H9 (cell line): ENCODE results near the gene KDM2B. TPM values are rescaled to one million over a fixed set of nuclear protein-coding genes. Genes with fewer than 3 reads are reported as not detected.

Source experiments
- DNase-seq: peaks from one replicate; pipeline ENCODE4 v3.0.0-alpha.2; 2017
- H2AFZ ChIP-seq: one replicate; pipeline ENCODE4 v1.6.1; 2013; ENCODE audit warnings: mild to moderate bottlenecking, low read length, control low read depth, moderate library complexity
- H2AK5ac ChIP-seq: 2 replicates; pipeline ENCODE4 v1.6.1; 2013; ENCODE audit warnings: low read length, control low read depth, mixed read lengths; ENCODE audit not compliant: insufficient read length
- H2BK120ac ChIP-seq: one replicate; pipeline ENCODE4 v1.6.1; 2013; ENCODE audit warnings: low read depth, mild to moderate bottlenecking, low read length, control low read depth, inconsistent platforms; ENCODE audit not compliant: poor library complexity, severe bottlenecking
- H2BK12ac ChIP-seq: 2 replicates; pipeline ENCODE4 v1.6.1; 2013; ENCODE audit warnings: low read length, control low read depth, mixed read lengths, low read depth; ENCODE audit not compliant: insufficient read length
- H2BK15ac ChIP-seq: 2 replicates; pipeline ENCODE4 v1.6.1; 2013; ENCODE audit warnings: low read depth, low read length, control low read depth
- H2BK20ac ChIP-seq: one replicate; pipeline ENCODE4 v1.6.1; 2013; ENCODE audit warnings: low read depth, mild to moderate bottlenecking, low read length, control low read depth, inconsistent platforms; ENCODE audit not compliant: poor library complexity, severe bottlenecking
- H2BK5ac ChIP-seq: 2 replicates; pipeline ENCODE4 v1.6.1; 2013; ENCODE audit warnings: low read length, control low read depth, mixed read lengths; ENCODE audit not compliant: insufficient read length
- H3K14ac ChIP-seq: 2 replicates; pipeline ENCODE4 v1.6.1; 2013; ENCODE audit warnings: low read length, control low read depth; ENCODE audit not compliant: insufficient read depth
- H3K18ac ChIP-seq: 2 replicates; pipeline ENCODE4 v1.6.1; 2013; ENCODE audit warnings: low read depth, mild to moderate bottlenecking, mixed read lengths, low read length, control low read depth; ENCODE audit not compliant: insufficient read length
- H3K23ac ChIP-seq: 2 replicates; pipeline ENCODE4 v1.6.1; 2013; ENCODE audit warnings: low read length, control low read depth, mixed read lengths, low read depth; ENCODE audit not compliant: insufficient read length
- H3K23me2 ChIP-seq: 2 replicates; pipeline ENCODE4 v1.6.1; 2013; ENCODE audit warnings: low read depth, mild to moderate bottlenecking, mixed read lengths, low read length, control low read depth; ENCODE audit not compliant: insufficient read length, poor library complexity, severe bottlenecking
- H3K27ac ChIP-seq: 2 replicates; pipeline ENCODE4 v1.5.1; 2013; ENCODE audit warnings: low read length, control low read depth, mixed read lengths, low read depth; ENCODE audit not compliant: insufficient read length
- H3K27me3 ChIP-seq: 2 replicates; pipeline ENCODE4 v1.6.1; 2013; ENCODE audit warnings: low read length, control low read depth, inconsistent platforms; ENCODE audit not compliant: insufficient read depth
- H3K4ac ChIP-seq: 2 replicates; pipeline ENCODE4 v1.6.1; 2013; ENCODE audit warnings: low read depth, mild to moderate bottlenecking, control low read depth, inconsistent platforms, low read length, moderate library complexity
- H3K4me1 ChIP-seq: 2 replicates; pipeline ENCODE4 v1.6.1; 2013; ENCODE audit warnings: low read length, control low read depth, inconsistent platforms; ENCODE audit not compliant: insufficient read depth
- H3K4me2 ChIP-seq: 2 replicates; pipeline ENCODE4 v1.6.1; 2013; ENCODE audit warnings: low read length, control low read depth, mixed read lengths; ENCODE audit not compliant: insufficient read length, insufficient read depth
- H3K56ac ChIP-seq: 2 replicates; pipeline ENCODE4 v1.6.1; 2013; ENCODE audit warnings: low read depth, mild to moderate bottlenecking, mixed read lengths, low read length, control low read depth; ENCODE audit not compliant: insufficient read length
- H3K79me1 ChIP-seq: 2 replicates; pipeline ENCODE4 v1.6.1; 2013; ENCODE audit warnings: low read depth, mild to moderate bottlenecking, moderate library complexity, low read length, control low read depth, inconsistent platforms; ENCODE audit not compliant: insufficient read depth, poor library complexity, severe bottlenecking
- H3K79me2 ChIP-seq: 2 replicates; pipeline ENCODE4 v1.6.1; 2013; ENCODE audit warnings: low read length, control low read depth, inconsistent platforms; ENCODE audit not compliant: insufficient read depth
- H3K9ac ChIP-seq: 2 replicates; pipeline ENCODE4 v1.6.1; 2013; ENCODE audit warnings: low read length, control low read depth, mixed read lengths; ENCODE audit not compliant: insufficient read length; ENCODE audit errors: extremely low read depth
- H3K9me3 ChIP-seq: one replicate; pipeline ENCODE4 v1.6.1; 2013; ENCODE audit warnings: low read depth, low read length, inconsistent platforms; ENCODE audit not compliant: control insufficient read depth
- H3T11ph ChIP-seq: one replicate; pipeline ENCODE4 v1.6.1; 2013; ENCODE audit warnings: mild to moderate bottlenecking, low read length, control low read depth, inconsistent platforms
- H4K20me1 ChIP-seq: one replicate; pipeline ENCODE4 v1.6.1; 2013; ENCODE audit not compliant: control insufficient read depth, insufficient read length, insufficient read depth
- H4K5ac ChIP-seq: 2 replicates; pipeline ENCODE4 v1.6.1; 2013; ENCODE audit warnings: low read depth, mild to moderate bottlenecking, mixed read lengths, low read length, control low read depth; ENCODE audit not compliant: insufficient read length
- H4K8ac ChIP-seq: replicated peaks from 2 replicates; pipeline ENCODE4 v1.6.1; 2013; ENCODE audit warnings: low read length, control low read depth, mixed read lengths, low read depth; ENCODE audit not compliant: insufficient read length
- H4K91ac ChIP-seq: 2 replicates; pipeline ENCODE4 v1.6.1; 2013; ENCODE audit warnings: low read depth, mild to moderate bottlenecking, moderate library complexity, mixed read lengths, low read length, control low read depth; ENCODE audit not compliant: insufficient read length
- H3K27ac Mint-ChIP-seq, 3 experiments: 2 replicates in 2 of 3; 3 replicates in 1 of 3; pipeline ENCODE4 v1.8.0; 2020 to 2021; ENCODE audit warnings: mixed read lengths in 3 of 3, mild to moderate bottlenecking in 1 of 3, moderate library complexity in 1 of 3
- H3K27me3 Mint-ChIP-seq: 2 replicates; pipeline ENCODE4 v1.8.0; 2021; ENCODE audit warnings: low read depth, mild to moderate bottlenecking, moderate library complexity, mixed read lengths
- H3K36me3 Mint-ChIP-seq, 3 experiments: 2 replicates in 2 of 3; 3 replicates in 1 of 3; pipeline ENCODE4 v1.8.0; 2020 to 2021; ENCODE audit warnings: low read depth in 3 of 3, mixed read lengths in 3 of 3; ENCODE audit not compliant: insufficient read depth in 1 of 3
- H3K4me1 Mint-ChIP-seq, 2 experiments: 2 replicates each; pipeline ENCODE4 v1.8.0; 2020; ENCODE audit warnings: mixed read lengths in 2 of 2
- H3K4me3 Mint-ChIP-seq, 2 experiments: 2 replicates in 1 of 2; 3 replicates in 1 of 2; pipeline ENCODE4 v1.8.0; 2020 to 2021; ENCODE audit warnings: mild to moderate bottlenecking in 2 of 2, mixed read lengths in 2 of 2, moderate library complexity in 1 of 2
- H3K9me3 Mint-ChIP-seq, 2 experiments: 2 replicates in 1 of 2; 3 replicates in 1 of 2; pipeline ENCODE4 v1.8.0; 2020; ENCODE audit warnings: mild to moderate bottlenecking in 2 of 2, mixed read lengths in 2 of 2, moderate library complexity in 1 of 2
- WGBS: extraction: QIAGEN DNeasy Blood & Tissue Kit; methylation state at CpG from one replicate; pipeline ENCODE4 v1.1.7; 2013; ENCODE audit warnings: missing lambda C conversion rate, low lambda C conversion rate, mixed read lengths; ENCODE audit not compliant: insufficient read length; ENCODE audit errors: extremely low coverage; 5-methylcytosine and 5-hydroxymethylcytosine counted together
- total RNA-seq: library from RNA; stranded (reverse); gene quantifications from 2 replicates; pipeline ENCODE4 v1.2.1, GENCODE V29; 2021
- TF ChIP-seq, protein P1 (sequence below): fragments of 200-600 bp; sonication (generic); conservative IDR thresholded peaks from 3 replicates; pipeline ENCODE4 v1.8.0; 2021; ENCODE audit warnings: antibody characterized with exemption, mild to moderate bottlenecking

Gene KDM2B
- total RNA-seq, 1 experiment from 2014 or later: 143 TPM

DNA sequence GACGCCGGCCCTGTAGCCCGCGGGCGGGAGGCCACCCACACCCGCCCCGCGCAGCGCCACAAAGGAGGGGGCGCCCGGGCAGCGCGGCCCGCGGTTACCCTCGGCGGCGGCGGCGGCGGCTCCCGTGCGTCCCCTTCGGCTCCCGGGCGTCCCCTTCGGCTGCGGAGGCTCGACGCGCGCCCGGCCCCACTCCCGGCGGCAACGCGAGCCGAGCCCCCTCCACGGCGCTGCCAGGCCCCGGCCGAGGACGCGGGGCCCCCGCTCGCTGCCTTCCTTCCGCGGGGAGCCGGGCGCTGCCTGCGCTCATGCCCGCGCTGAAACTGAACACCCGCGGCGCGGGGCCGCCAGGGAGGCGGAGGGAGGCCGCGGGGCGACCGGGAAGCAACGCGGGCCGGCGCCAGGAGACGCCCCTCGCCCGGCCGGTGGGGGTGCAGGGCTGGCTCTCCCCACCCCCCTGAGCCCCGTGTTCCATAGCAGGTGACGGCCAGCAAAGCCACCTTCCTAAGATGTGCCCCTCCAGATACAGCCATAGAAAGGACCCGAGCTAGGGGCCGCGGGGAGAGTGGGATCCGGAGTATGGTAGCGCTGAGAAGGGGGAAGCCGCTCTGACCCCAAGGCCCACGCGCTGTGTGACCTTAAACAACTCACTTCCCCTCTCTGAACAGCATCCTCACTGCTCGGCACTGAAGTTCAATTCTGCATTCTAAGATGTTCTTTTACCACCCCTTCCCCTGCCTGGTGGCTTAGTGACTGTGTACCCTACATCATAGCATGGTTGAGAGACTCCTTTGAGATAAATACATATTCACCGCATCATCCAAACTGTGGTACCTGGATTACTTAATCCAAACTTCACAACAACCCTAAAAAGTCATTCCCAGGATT, 42.8 kb downstream of the KDM2B start:
- H2BK15ac ChIP-seq: no peak overlapping the region
- no peak for DNase-seq
- H3K27ac Mint-ChIP-seq: no peak overlapping the region; a peak in 1 of 7 replicates

More for the DNA sequence above, 42.8 kb downstream of the KDM2B start:
- Histone ChIP-seq H4K91ac (no peak overlapping the region), H3K18ac (no peak overlapping the region), H3T11ph (no peak overlapping the region), H4K8ac (no peak overlapping the region), H2AK5ac (no peak overlapping the region), H2BK5ac (no peak overlapping the region), H3K4me1 (peaks cover 5% of the 10 kb centered on the region; the same call in 1 of the 2 replicates), H3K27me3 (no peaks in the 10 kb centered on the region), H3K27ac (no peak overlapping the region), H4K20me1 (no peaks in the 10 kb centered on the region), H2BK20ac (no peak overlapping the region), H2AFZ (no peak overlapping the region), H3K23ac (no peak overlapping the region), H2BK12ac (no peak overlapping the region), H3K56ac (no peak overlapping the region), H4K5ac (no peak overlapping the region), H3K79me1 (no peaks in the 10 kb centered on the region), H3K14ac (no peak overlapping the region), H3K9ac (no peak overlapping the region), H3K4ac (no peak overlapping the region), H3K79me2 (no peaks in the 10 kb centered on the region; the same call in 1 of the 2 replicates), H3K23me2 (peaks cover 19% of the 10 kb centered on the region), H3K9me3 (no peaks in the 10 kb centered on the region), H2BK120ac (no peak overlapping the region), H3K4me2 (peak overlapping the region; percentile 63)
- TF ChIP-seq, protein P1, sequence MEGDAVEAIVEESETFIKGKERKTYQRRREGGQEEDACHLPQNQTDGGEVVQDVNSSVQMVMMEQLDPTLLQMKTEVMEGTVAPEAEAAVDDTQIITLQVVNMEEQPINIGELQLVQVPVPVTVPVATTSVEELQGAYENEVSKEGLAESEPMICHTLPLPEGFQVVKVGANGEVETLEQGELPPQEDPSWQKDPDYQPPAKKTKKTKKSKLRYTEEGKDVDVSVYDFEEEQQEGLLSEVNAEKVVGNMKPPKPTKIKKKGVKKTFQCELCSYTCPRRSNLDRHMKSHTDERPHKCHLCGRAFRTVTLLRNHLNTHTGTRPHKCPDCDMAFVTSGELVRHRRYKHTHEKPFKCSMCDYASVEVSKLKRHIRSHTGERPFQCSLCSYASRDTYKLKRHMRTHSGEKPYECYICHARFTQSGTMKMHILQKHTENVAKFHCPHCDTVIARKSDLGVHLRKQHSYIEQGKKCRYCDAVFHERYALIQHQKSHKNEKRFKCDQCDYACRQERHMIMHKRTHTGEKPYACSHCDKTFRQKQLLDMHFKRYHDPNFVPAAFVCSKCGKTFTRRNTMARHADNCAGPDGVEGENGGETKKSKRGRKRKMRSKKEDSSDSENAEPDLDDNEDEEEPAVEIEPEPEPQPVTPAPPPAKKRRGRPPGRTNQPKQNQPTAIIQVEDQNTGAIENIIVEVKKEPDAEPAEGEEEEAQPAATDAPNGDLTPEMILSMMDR: no peak
- Mint-ChIP-seq H3K4me3 (peak overlapping the region; percentile 60 to 80), H3K27me3 (peaks cover 23% of the 10 kb centered on the region), H3K4me1 (peaks cover 38 to 55% of the 10 kb centered on the region in 2 experiments), H3K9me3 (no peaks in the 10 kb centered on the region; a peak in 2 of 5 replicates), H3K36me3 (peaks cover 21 to 52% (median 39%) of the 10 kb centered on the region in 3 experiments)
- WGBS: no CpG with 5 or more reads among the region's 83 CpGs
